Neural cell (in vitro differentiated cells): Measurements from ENCODE around the gene UVRAG. TPM values are rescaled to one million over a fixed set of nuclear protein-coding genes. Genes with fewer than 3 reads are reported as not detected.

Experiments used
- H2AFZ ChIP-seq: fragments of 200-600, 300-800 bp; sonication (generic), shearing (Covaris generic); 2 replicates; pipeline ENCODE4 v1.6.0; 2014; ENCODE audit warnings: low read depth, mild to moderate bottlenecking, antibody characterized with exemption, low read length, moderate library complexity
- H3F3A ChIP-seq: fragments of 200-600 bp; shearing (Covaris generic); 2 replicates; pipeline ENCODE4 v1.6.1; 2016; ENCODE audit warnings: mild to moderate bottlenecking, moderate library complexity, mixed read lengths, antibody characterized with exemption, low read length; ENCODE audit not compliant: insufficient read depth, poor library complexity, severe bottlenecking
- H3K27ac ChIP-seq: fragments of 200-600, 300-800 bp; sonication (generic), shearing (Covaris generic); 2 replicates; pipeline ENCODE4 v1.5.1; 2014; ENCODE audit warnings: mild to moderate bottlenecking, low read length, moderate library complexity
- H3K27me3 ChIP-seq: fragments of 300-800, 200-600 bp; sonication (generic), shearing (Covaris generic); 2 replicates; pipeline ENCODE4 v1.6.0; 2014; ENCODE audit warnings: mild to moderate bottlenecking, low read depth, low read length, moderate library complexity; ENCODE audit not compliant: insufficient read depth
- H3K36me3 ChIP-seq: fragments of 300-800, 200-600 bp; sonication (generic), shearing (Covaris generic); 2 replicates; pipeline ENCODE4 v1.5.1; 2014; ENCODE audit warnings: mild to moderate bottlenecking, antibody characterized with exemption, low read length, moderate library complexity; ENCODE audit not compliant: insufficient read depth
- H3K4me2 ChIP-seq: fragments of 300-800, 200-600 bp; sonication (generic), shearing (Covaris generic); 2 replicates; pipeline ENCODE4 v1.6.0; 2014; ENCODE audit warnings: mild to moderate bottlenecking, low read length
- H3K4me3 ChIP-seq: fragments of 300-800, 200-600 bp; sonication (generic), shearing (Covaris generic); 2 replicates; pipeline ENCODE4 v1.5.1; 2014; ENCODE audit warnings: mild to moderate bottlenecking, low read length, moderate library complexity
- H3K79me2 ChIP-seq: fragments of 200-600 bp; shearing (Covaris generic); replicated peaks from 2 replicates; pipeline ENCODE4 v1.6.0; 2014; ENCODE audit warnings: mild to moderate bottlenecking, low read length, moderate library complexity; ENCODE audit not compliant: insufficient read depth
- H3K9ac ChIP-seq: fragments of 300-800, 200-600 bp; sonication (generic), shearing (Covaris generic); 2 replicates; pipeline ENCODE4 v1.6.1; 2016; ENCODE audit warnings: mild to moderate bottlenecking, low read length, mixed read lengths
- H3K9me2 ChIP-seq: fragments of 200-600 bp; shearing (Covaris generic); 2 replicates; pipeline ENCODE4 v1.6.1; 2016; ENCODE audit warnings: mild to moderate bottlenecking, low read length, mixed read lengths; ENCODE audit not compliant: insufficient read depth
- H3K9me3 ChIP-seq: fragments of 200-600, 300-800 bp; sonication (generic), shearing (Covaris generic); 2 replicates; pipeline ENCODE4 v1.6.1; 2016; ENCODE audit warnings: mild to moderate bottlenecking, mixed run types, low read length, moderate library complexity, mixed read lengths
- H4K20me1 ChIP-seq: fragments of 200-600 bp; shearing (Covaris generic); 2 replicates; pipeline ENCODE4 v1.6.1; 2016; ENCODE audit warnings: mild to moderate bottlenecking, mixed run types; ENCODE audit not compliant: insufficient read depth
- EP300 ChIP-seq: fragments of 450-650 bp; conservative IDR thresholded peaks from 2 replicates; pipeline ENCODE4 v1.6.1; 2014; ENCODE audit warnings: antibody characterized with exemption, mild to moderate bottlenecking, moderate library complexity; ENCODE audit not compliant: poor library complexity, severe bottlenecking
- EZH2 ChIP-seq: fragments of 200-600, 300-800 bp; shearing (Covaris generic), sonication (generic); IDR thresholded peaks from 2 replicates; pipeline ENCODE4 v1.6.1; 2014; ENCODE audit warnings: antibody characterized with exemption, low read length, borderline replicate concordance, mild to moderate bottlenecking; ENCODE audit not compliant: insufficient read depth, poor library complexity, severe bottlenecking
- MXI1 ChIP-seq: fragments of 450-650 bp; conservative IDR thresholded peaks from 2 replicates; pipeline ENCODE4 v1.6.1; 2014; ENCODE audit warnings: antibody characterized with exemption, mild to moderate bottlenecking; ENCODE audit not compliant: poor library complexity, severe bottlenecking
- POLR2AphosphoS5 ChIP-seq: IDR thresholded peaks from 2 replicates; pipeline ENCODE4 v1.6.1; 2012
- RAD21 ChIP-seq: fragments of 450-650 bp; conservative IDR thresholded peaks from 2 replicates; pipeline ENCODE4 v1.6.1; 2014; ENCODE audit warnings: antibody characterized with exemption, mild to moderate bottlenecking, moderate library complexity
- SMC3 ChIP-seq: fragments of 450-650 bp; conservative IDR thresholded peaks from 2 replicates; pipeline ENCODE4 v1.6.1; 2014; ENCODE audit warnings: antibody characterized with exemption, mild to moderate bottlenecking, moderate library complexity; ENCODE audit not compliant: poor library complexity
- TAF1 ChIP-seq: IDR thresholded peaks from 2 replicates; pipeline ENCODE4 v1.6.1; 2012; ENCODE audit warnings: low read depth
- polyA plus RNA-seq: library from polyadenylated mRNA; depleted of rRNA; stranded (reverse); fragments of >200 nt; gene quantifications from 2 replicates; pipeline ENCODE4 v1.2.3, GENCODE V29; 2014
- TF ChIP-seq, protein P1 (sequence below): fragments of 450-650 bp; IDR thresholded peaks from 2 replicates; pipeline ENCODE4 v1.5.1; 2014; ENCODE audit warnings: antibody characterized with exemption, mild to moderate bottlenecking, moderate library complexity; ENCODE audit not compliant: poor library complexity, severe bottlenecking
- TF ChIP-seq, protein P2 (sequence below): IDR thresholded peaks from 2 replicates; pipeline ENCODE4 v1.6.1; 2012; ENCODE audit warnings: borderline replicate concordance

UVRAG gene
- polyA plus RNA-seq, 1 donor from 2014 or later = 31.6 TPM

DNA sequence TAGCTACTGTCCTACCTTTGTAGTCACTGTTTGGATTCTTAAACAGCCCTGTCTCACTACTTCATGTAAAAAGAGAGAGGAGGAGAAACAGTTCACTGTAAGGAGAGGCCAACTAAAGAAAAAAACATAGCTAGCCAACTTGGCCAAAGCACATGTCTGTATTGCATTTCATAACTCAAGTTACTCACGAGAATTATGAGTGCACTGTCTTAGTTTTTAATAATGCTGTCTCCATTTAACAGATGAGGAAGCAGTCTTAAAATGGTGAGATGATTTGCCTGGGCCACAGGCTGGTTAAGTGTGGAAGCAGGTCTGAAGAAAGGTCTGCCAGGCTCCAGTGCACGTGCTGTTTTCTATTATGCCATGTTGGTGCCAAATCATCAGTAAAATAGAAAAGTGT is 104.5 kb downstream of the UVRAG start:
- H3K9me3 ChIP-seq = no peaks in the 10 kb centered on the region
- no peaks in the 10 kb centered on the region for H3K27me3 ChIP-seq
- H3K9ac ChIP-seq = no peak overlapping the region
- no peak overlapping the region for H3K4me3 ChIP-seq
- H4K20me1 ChIP-seq = no peaks in the 10 kb centered on the region
- TF ChIP-seq MXI1 = no peak
- TF ChIP-seq, protein P1, sequence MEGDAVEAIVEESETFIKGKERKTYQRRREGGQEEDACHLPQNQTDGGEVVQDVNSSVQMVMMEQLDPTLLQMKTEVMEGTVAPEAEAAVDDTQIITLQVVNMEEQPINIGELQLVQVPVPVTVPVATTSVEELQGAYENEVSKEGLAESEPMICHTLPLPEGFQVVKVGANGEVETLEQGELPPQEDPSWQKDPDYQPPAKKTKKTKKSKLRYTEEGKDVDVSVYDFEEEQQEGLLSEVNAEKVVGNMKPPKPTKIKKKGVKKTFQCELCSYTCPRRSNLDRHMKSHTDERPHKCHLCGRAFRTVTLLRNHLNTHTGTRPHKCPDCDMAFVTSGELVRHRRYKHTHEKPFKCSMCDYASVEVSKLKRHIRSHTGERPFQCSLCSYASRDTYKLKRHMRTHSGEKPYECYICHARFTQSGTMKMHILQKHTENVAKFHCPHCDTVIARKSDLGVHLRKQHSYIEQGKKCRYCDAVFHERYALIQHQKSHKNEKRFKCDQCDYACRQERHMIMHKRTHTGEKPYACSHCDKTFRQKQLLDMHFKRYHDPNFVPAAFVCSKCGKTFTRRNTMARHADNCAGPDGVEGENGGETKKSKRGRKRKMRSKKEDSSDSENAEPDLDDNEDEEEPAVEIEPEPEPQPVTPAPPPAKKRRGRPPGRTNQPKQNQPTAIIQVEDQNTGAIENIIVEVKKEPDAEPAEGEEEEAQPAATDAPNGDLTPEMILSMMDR = no peak
- no peak for TF ChIP-seq EZH2
- TF ChIP-seq, protein P2, sequence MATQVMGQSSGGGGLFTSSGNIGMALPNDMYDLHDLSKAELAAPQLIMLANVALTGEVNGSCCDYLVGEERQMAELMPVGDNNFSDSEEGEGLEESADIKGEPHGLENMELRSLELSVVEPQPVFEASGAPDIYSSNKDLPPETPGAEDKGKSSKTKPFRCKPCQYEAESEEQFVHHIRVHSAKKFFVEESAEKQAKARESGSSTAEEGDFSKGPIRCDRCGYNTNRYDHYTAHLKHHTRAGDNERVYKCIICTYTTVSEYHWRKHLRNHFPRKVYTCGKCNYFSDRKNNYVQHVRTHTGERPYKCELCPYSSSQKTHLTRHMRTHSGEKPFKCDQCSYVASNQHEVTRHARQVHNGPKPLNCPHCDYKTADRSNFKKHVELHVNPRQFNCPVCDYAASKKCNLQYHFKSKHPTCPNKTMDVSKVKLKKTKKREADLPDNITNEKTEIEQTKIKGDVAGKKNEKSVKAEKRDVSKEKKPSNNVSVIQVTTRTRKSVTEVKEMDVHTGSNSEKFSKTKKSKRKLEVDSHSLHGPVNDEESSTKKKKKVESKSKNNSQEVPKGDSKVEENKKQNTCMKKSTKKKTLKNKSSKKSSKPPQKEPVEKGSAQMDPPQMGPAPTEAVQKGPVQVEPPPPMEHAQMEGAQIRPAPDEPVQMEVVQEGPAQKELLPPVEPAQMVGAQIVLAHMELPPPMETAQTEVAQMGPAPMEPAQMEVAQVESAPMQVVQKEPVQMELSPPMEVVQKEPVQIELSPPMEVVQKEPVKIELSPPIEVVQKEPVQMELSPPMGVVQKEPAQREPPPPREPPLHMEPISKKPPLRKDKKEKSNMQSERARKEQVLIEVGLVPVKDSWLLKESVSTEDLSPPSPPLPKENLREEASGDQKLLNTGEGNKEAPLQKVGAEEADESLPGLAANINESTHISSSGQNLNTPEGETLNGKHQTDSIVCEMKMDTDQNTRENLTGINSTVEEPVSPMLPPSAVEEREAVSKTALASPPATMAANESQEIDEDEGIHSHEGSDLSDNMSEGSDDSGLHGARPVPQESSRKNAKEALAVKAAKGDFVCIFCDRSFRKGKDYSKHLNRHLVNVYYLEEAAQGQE = no peak
- TF ChIP-seq TAF1 = no peak
- no peak for TF ChIP-seq EP300
- TF ChIP-seq SMC3 = no peak
- no peak for TF ChIP-seq RAD21
- TF ChIP-seq POLR2AphosphoS5 = no peak
- H2AFZ ChIP-seq = no peak overlapping the region
- no peak overlapping the region for H3K27ac ChIP-seq
- no peaks in the 10 kb centered on the region for H3K79me2 ChIP-seq
- H3F3A ChIP-seq = no peaks in the 10 kb centered on the region
- H3K4me2 ChIP-seq = no peak overlapping the region
- no peaks in the 10 kb centered on the region for H3K9me2 ChIP-seq
- no peaks in the 10 kb centered on the region for H3K36me3 ChIP-seq

DNA sequence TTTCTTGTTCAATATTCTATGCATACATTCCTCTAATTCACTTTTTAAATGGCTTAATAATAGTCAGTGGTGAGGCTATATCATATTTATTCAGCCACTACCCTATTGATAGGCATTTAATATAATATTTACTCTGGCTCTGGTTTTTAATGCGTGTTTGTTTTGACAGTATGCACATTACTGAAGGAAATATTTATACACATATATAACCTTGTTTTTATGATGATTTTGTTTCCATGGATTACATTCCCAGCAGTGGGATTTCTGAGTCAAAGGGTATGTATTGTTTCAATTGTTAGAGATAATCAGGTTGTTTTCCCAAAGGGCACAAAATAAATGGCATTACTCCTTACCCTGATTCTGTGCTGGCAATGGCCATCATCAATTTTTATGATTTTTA is 105.8 kb downstream of the UVRAG start:
- no peaks in the 10 kb centered on the region for H4K20me1 ChIP-seq
- H3F3A ChIP-seq = no peaks in the 10 kb centered on the region
- H3K36me3 ChIP-seq = no peaks in the 10 kb centered on the region
- H3K79me2 ChIP-seq = no peaks in the 10 kb centered on the region
- no peak overlapping the region for H3K4me2 ChIP-seq
- H3K27me3 ChIP-seq = no peaks in the 10 kb centered on the region
- H3K9ac ChIP-seq = no peak overlapping the region
- H3K9me2 ChIP-seq = no peaks in the 10 kb centered on the region
- no peak for TF ChIP-seq TAF1
- H2AFZ ChIP-seq = no peak overlapping the region
- H3K4me3 ChIP-seq = no peak overlapping the region
- no peaks in the 10 kb centered on the region for H3K9me3 ChIP-seq
- no peak overlapping the region for H3K27ac ChIP-seq

DNA sequence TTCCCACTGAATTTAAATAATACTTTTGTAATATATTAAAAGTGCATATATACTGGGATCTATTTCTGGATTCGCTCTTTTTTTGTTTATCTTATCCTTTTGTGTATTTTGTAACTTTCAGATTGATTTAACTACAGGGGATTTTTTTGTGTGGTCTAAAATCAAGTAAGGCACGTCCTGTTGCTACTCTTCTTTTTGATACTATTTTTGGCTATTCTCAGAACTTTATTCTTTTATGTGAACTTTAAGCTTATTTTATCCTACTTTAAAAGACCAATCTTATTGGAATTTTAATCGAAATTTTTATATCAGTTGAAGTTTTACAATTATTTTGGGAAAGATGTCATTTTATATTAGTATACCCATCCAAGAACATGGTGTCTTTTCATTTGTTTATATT is 106.8 kb downstream of the UVRAG start:
- no peak overlapping the region for H3K27ac ChIP-seq
- no peak overlapping the region for H3K4me2 ChIP-seq
- no peaks in the 10 kb centered on the region for H3K36me3 ChIP-seq
- H3K4me3 ChIP-seq = no peak overlapping the region
- H2AFZ ChIP-seq = no peak overlapping the region
- H3K27me3 ChIP-seq = no peaks in the 10 kb centered on the region
- H3F3A ChIP-seq = no peaks in the 10 kb centered on the region
- TF ChIP-seq, protein P1 = no peak
- TF ChIP-seq TAF1 = no peak
- TF ChIP-seq EP300 = no peak
- no peak for TF ChIP-seq POLR2AphosphoS5
- TF ChIP-seq, protein P2 = no peak
- no peak for TF ChIP-seq SMC3
- no peak for TF ChIP-seq RAD21
- TF ChIP-seq EZH2 = no peak
- no peak for TF ChIP-seq MXI1
- H3K9me3 ChIP-seq = no peaks in the 10 kb centered on the region
- H3K79me2 ChIP-seq = no peaks in the 10 kb centered on the region
- no peak overlapping the region for H3K9ac ChIP-seq
- H3K9me2 ChIP-seq = no peaks in the 10 kb centered on the region
- no peaks in the 10 kb centered on the region for H4K20me1 ChIP-seq
